Activated T-cell treated with anti-CD3 and anti-CD28 coated beads for 4 hours (primary cell): Measurements from ENCODE around the gene ACOT4.
A peak's percentile ranks its signal among the peaks of the same experiment; 100 is the strongest.
"Not testable (repeated sequence)": the region's sequence is repeated elsewhere in the genome, so short reads cannot be mapped to it uniquely, and the experiment has no call there.

ENCODE experiments used
- DNase-seq: peaks from one replicate; pipeline ENCODE4 v3.0.0-alpha.2; 2020

The ACOT4 gene

GRCh38 chr14:73634011-73634833 lies 42.5 kb downstream of the ACOT4 start:
- DNase-seq, result no peak

DNA sequence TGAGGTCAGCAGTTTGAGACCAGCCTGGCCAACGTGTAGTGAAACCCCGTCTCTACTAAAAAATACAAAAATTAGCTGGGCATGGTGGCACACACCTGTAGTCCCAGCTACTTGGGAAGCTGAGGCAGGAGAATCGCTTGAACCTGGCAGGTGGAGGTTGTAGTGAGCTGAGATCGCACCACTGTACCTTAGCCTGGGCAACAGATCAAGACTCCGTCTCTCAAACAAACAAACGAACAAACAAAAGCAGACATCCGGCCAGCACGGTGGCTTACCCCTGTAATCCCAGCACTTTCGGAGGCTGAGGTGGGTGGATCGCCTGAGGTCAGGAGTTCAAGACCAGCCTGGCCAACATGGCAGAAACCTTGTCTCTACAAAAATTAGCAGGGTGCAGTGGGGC lies 44.7 kb downstream of the ACOT4 start:
- not testable (repeated sequence) for DNase-seq

DNA sequence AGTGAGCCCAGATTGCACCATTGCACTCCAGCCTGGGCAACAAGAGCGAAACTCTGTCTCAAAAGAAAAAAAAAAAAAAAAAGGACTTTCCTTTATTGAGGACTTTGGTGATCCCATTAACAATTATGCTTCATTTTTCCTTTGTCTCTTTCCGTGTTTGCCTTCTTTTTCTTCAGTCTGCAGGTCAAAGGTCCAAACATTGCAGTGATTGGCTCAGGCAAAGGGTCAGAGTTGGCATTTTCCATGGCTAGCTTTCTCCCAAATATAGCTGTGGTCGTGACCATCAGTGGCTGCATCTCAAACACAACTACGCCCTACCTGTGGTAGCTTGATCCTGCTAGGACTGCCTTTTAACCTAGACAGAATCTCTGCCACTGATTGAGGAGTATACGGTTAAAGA lies 46.2 kb downstream of the ACOT4 start:
- no peak for DNase-seq

DNA sequence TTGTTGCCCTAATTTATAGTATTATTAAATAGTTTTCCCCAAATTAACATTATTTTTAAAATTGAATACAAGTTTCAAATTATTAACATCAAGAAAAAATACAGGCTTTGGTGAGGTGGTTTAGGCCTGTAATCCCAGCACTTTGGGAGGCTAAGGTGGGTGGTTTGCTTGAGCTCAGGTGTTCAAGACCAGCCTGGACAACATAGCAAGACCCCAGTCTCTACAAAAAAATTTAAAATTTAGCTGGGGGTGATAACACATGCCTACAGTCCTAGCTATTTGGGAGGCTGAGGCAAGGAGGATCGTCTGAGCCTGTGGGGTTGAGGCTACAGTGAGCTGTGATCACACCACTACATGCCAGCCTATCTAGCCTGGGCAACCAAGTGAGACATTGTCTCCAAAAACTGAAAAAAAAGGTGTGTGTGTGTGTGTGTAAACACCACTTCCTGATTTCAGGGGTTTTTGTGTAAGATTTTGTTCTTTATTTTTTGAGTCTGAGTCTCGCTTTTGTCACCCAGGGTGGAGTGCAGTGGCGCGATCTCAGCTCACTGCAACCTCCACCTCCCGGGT lies 49.2 kb downstream of the ACOT4 start:
- DNase-seq, result no peak

- peak; percentile 83 for DNase-seq
Observed at GRCh38 chr14:73644531-73645247, 53.0 kb downstream of the ACOT4 start, which contains the start of gene DNAL1. DNAL1 (plus strand) TSS chr14:73644986; CDS start chr14:73645040, 54 bp downstream.

DNA sequence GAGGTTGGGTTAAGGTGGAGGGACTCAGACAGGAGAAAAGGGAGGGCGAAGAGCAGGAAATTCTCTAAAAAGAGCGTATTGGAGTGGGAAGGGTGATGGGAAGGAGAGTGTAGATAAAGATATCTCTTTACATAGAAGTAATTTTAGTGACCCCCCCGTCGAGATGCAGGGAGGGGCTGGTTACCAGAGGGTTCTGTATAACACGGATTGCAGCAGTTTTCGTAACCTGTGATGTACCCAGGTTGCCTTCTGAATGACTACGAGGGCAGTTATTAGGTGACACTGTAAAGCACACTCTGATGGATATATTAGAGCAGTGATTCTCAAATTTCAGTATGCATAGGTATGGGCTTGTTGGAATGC lies 53.6 kb downstream of the ACOT4 start:
- no peak for DNase-seq
